ENCODE results near the gene IGSF21.

IGSF21 gene

GRCh38 chr1:18344755-18345154 lies 237.2 kb downstream of the IGSF21 start:
- Histone ChIP-seq H3K4me3 (replicated peaks; ENCODE audit: insufficient read depth, low read length) (no peak overlapping the region), H3K27me3 (ENCODE audit: insufficient read depth, poor library complexity, severe bottlenecking) (no peaks in the 10 kb centered on the region), H3K27ac (replicated peaks) (no peak overlapping the region)
- no peak for TF ChIP-seq SPI1 (IDR thresholded peaks at IDR 0.05; ENCODE audit: borderline replicate concordance, low read depth)
- TF ChIP-seq REST (IDR thresholded peaks at IDR 0.05; ENCODE audit: insufficient replicate concordance, low read depth) = no peak
- no peak for TF ChIP-seq POLR2AphosphoS5 (IDR thresholded peaks at IDR 0.05; ENCODE audit: low read depth)
- TF ChIP-seq CTCF (IDR thresholded peaks at IDR 0.05; ENCODE audit: insufficient read depth, low read length) = no peak
- DNase-seq (ENCODE audit: low read depth in 1 of 2, low spot score in 1 of 2) = no peak

GRCh38 chr1:18347559-18347958 lies 240.0 kb downstream of the IGSF21 start:
- TF ChIP-seq CTCF (IDR thresholded peaks at IDR 0.05; ENCODE audit: insufficient read depth, low read length) (no peak), REST (IDR thresholded peaks at IDR 0.05; ENCODE audit: insufficient replicate concordance, low read depth) (no peak), GABPA (IDR thresholded peaks at IDR 0.05; ENCODE audit: low read depth) (no peak), POLR2AphosphoS5 (IDR thresholded peaks at IDR 0.05; ENCODE audit: low read depth) (no peak), SPI1 (IDR thresholded peaks at IDR 0.05; ENCODE audit: borderline replicate concordance, low read depth) (no peak)
- H3K4me3 ChIP-seq (replicated peaks; ENCODE audit: insufficient read depth, low read length) = no peak overlapping the region
- DNase-seq (ENCODE audit: low read depth in 1 of 2, low spot score in 1 of 2) = no peak
- no peaks in the 10 kb centered on the region for H3K27me3 ChIP-seq (ENCODE audit: insufficient read depth, poor library complexity, severe bottlenecking)
- no peak overlapping the region for H3K27ac ChIP-seq (replicated peaks)

GRCh38 chr1:18348354-18348753 lies 240.8 kb downstream of the IGSF21 start:
- no peak for DNase-seq (ENCODE audit: low read depth in 1 of 2, low spot score in 1 of 2)
- H3K4me3 ChIP-seq (replicated peaks; ENCODE audit: insufficient read depth, low read length) = no peak overlapping the region
- H3K27ac ChIP-seq (replicated peaks) = no peak overlapping the region
- TF ChIP-seq REST (IDR thresholded peaks at IDR 0.05; ENCODE audit: insufficient replicate concordance, low read depth) = no peak
- no peak for TF ChIP-seq CTCF (IDR thresholded peaks at IDR 0.05; ENCODE audit: insufficient read depth, low read length)
- no peak for TF ChIP-seq POLR2AphosphoS5 (IDR thresholded peaks at IDR 0.05; ENCODE audit: low read depth)
- no peak for TF ChIP-seq SPI1 (IDR thresholded peaks at IDR 0.05; ENCODE audit: borderline replicate concordance, low read depth)
- no peak for TF ChIP-seq GABPA (IDR thresholded peaks at IDR 0.05; ENCODE audit: low read depth)
- no peaks in the 10 kb centered on the region for H3K27me3 ChIP-seq (ENCODE audit: insufficient read depth, poor library complexity, severe bottlenecking)
